Gastroesophageal sphincter (tissue), 4 donors: ENCODE data around the gene RPL29. TPM values are rescaled to one million over a fixed set of nuclear protein-coding genes. Genes with fewer than 3 reads are reported as not detected.

Experiments used
- ATAC-seq: fragments of 150-250 bp; one replicate; pipeline ENCODE4 v1.9.1; 2016; ENCODE audit warnings: mild to moderate bottlenecking, moderate library complexity
- H3K27ac ChIP-seq, 4 donors: fragments of 200-600 bp; sonication (generic) in 3 of 4; 1 replicate in 3 of 4; 2 replicates in 1 of 4; pipeline ENCODE4 v1.5.1; 2016 to 2019
- H3K27me3 ChIP-seq: fragments of 200-600 bp; sonication (generic); one replicate; pipeline ENCODE4 v1.5.1; 2019
- H3K36me3 ChIP-seq, 2 donors: fragments of 200-600 bp; sonication (generic); one replicate each; pipeline ENCODE4 v1.5.1; 2019; ENCODE audit warnings: control low read depth in 1 of 2
- H3K4me1 ChIP-seq, 3 donors: fragments of 200-600 bp; sonication (generic); 1 replicate in 2 of 3; 2 replicates in 1 of 3; pipeline ENCODE4 v1.5.1; 2016 to 2019; ENCODE audit warnings: control low read depth in 2 of 3
- H3K4me3 ChIP-seq, 2 donors: fragments of 200-600 bp; sonication (generic); one replicate each; pipeline ENCODE4 v1.5.1; 2019; ENCODE audit warnings: mild to moderate bottlenecking in 1 of 2, moderate library complexity in 1 of 2
- H3K9me3 ChIP-seq, 3 donors: fragments of 200-600 bp; sonication (generic); one replicate each; pipeline ENCODE4 v1.5.1; 2017 to 2019; ENCODE audit warnings: control low read depth in 2 of 3
- CTCF ChIP-seq, 4 experiments: fragments of 200-600 bp in 2 of 4; fragments of 450-650 bp in 2 of 4; sonication (generic) in 1 of 4; IDR thresholded peaks; one replicate each; pipeline ENCODE4 v1.5.1; 2017 to 2019; ENCODE audit warnings: antibody characterized with exemption in 4 of 4, mild to moderate bottlenecking in 2 of 4, moderate library complexity in 2 of 4
- EP300 ChIP-seq: sonication (generic); formaldehyde crosslinking; IDR thresholded peaks from one replicate; pipeline ENCODE4 v1.6.1; 2017; ENCODE audit warnings: antibody characterized with exemption, mild to moderate bottlenecking
- POLR2A ChIP-seq, 2 donors: fragments of 450-650 bp; IDR thresholded peaks; one replicate each; pipeline ENCODE4 v1.6.1; 2017; ENCODE audit warnings: antibody characterized with exemption in 2 of 2, mild to moderate bottlenecking in 2 of 2, moderate library complexity in 1 of 2
- POLR2AphosphoS5 ChIP-seq: sonication (generic); formaldehyde crosslinking; IDR thresholded peaks from one replicate; pipeline ENCODE4 v1.6.1; 2017; ENCODE audit warnings: antibody characterized with exemption
- WGBS, 2 donors: methylation state at CpG; one replicate each; pipeline ENCODE4 v1.1.5; 2018; ENCODE audit warnings: low coverage in 1 of 2; 5-methylcytosine and 5-hydroxymethylcytosine counted together
- total RNA-seq, 4 donors: library from RNA; depleted of rRNA; stranded (reverse); fragments of >200 nt; gene quantifications; one replicate each; pipeline ENCODE4 v1.1.0, GENCODE V29; 2016

RPL29 gene
- total RNA-seq, 4 donors from 2014 or later, result 775 to 1,945 (median 1,298) TPM

- ATAC-seq, result no peak
- 28 to 30% methylated on average over 2 to 4 of the region's 4 CpGs for WGBS, 2 donors
- TF ChIP-seq POLR2A (IDR thresholded peaks at IDR 0.05), result no peak
- TF ChIP-seq CTCF (IDR thresholded peaks at IDR 0.05), result no peak
- TF ChIP-seq EP300, result no peak
- TF ChIP-seq POLR2AphosphoS5, result no peak
- no peaks in the 10 kb centered on the region for H3K36me3 ChIP-seq
- H3K4me1 ChIP-seq, result peaks cover 0 to 54% (median 31%) of the 10 kb centered on the region in 3 donors
- no peaks in the 10 kb centered on the region for H3K27me3 ChIP-seq
- H3K9me3 ChIP-seq, result no peaks in the 10 kb centered on the region
- H3K27ac ChIP-seq, result peak overlapping the region in 1 of 4 donors; percentile 7
- no peak overlapping the region for H3K4me3 ChIP-seq
These were observed 30.3 kb upstream of the RPL29 start for GRCh38 chr3:52026041-52026440.

- TF ChIP-seq POLR2A (IDR thresholded peaks at IDR 0.05) (no peak), CTCF (IDR thresholded peaks at IDR 0.05) (no peak), POLR2AphosphoS5 (no peak)
- Histone ChIP-seq H3K4me3 (no peak overlapping the region), H3K9me3 (no peaks in the 10 kb centered on the region), H3K27me3 (no peaks in the 10 kb centered on the region), H3K4me1 (peaks cover 0 to 60% (median 31%) of the 10 kb centered on the region in 3 donors), H3K36me3 (no peaks in the 10 kb centered on the region), H3K27ac (peak overlapping the region in 1 of 4 donors; percentile 7)
- peak; percentile 18 for ATAC-seq
- WGBS, 2 donors, result no CpG with 5 or more reads among the region's 7 CpGs
These were observed 29.8 kb upstream of the RPL29 start for GRCh38 chr3:52025453-52025852.

- no peak for TF ChIP-seq EP300
- TF ChIP-seq CTCF (IDR thresholded peaks at IDR 0.05), result no peak
- TF ChIP-seq POLR2A (IDR thresholded peaks at IDR 0.05), result no peak
- TF ChIP-seq POLR2AphosphoS5, result no peak
- no peak overlapping the region for H3K4me3 ChIP-seq
- no peaks in the 10 kb centered on the region for H3K36me3 ChIP-seq
- H3K9me3 ChIP-seq, result no peaks in the 10 kb centered on the region
- 68 to 80% methylated on average over 1 to 5 of the region's 6 CpGs for WGBS, 2 donors
- ATAC-seq, result no peak
- H3K4me1 ChIP-seq, result peaks cover 0 to 66% (median 32%) of the 10 kb centered on the region in 3 donors
- peak overlapping the region in 1 of 4 donors; percentile 73 for H3K27ac ChIP-seq
- H3K27me3 ChIP-seq, result no peaks in the 10 kb centered on the region
These were observed 29.2 kb upstream of the RPL29 start for GRCh38 chr3:52024765-52025452.

GRCh38 chr3:52023860-52024764 lies 28.4 kb upstream of the RPL29 start:
- H3K4me1 ChIP-seq, result peaks cover 0 to 74% (median 40%) of the 10 kb centered on the region in 3 donors
- H3K4me3 ChIP-seq, result peak overlapping the region in 1 of 2 donors; percentile 1
- no peaks in the 10 kb centered on the region for H3K9me3 ChIP-seq
- H3K36me3 ChIP-seq, result no peaks in the 10 kb centered on the region
- TF ChIP-seq EP300, result no peak
- TF ChIP-seq POLR2A (IDR thresholded peaks at IDR 0.05), result no peak
- no peak for TF ChIP-seq CTCF (IDR thresholded peaks at IDR 0.05)
- TF ChIP-seq POLR2AphosphoS5, result no peak
- ATAC-seq, result no peak
- H3K27ac ChIP-seq, result peak overlapping the region in 3 of 4 donors; percentile 23 to 74 (median 73)
- WGBS, 2 donors, result 83 to 90% methylated on average over 1 to 2 of the region's 8 CpGs
- H3K27me3 ChIP-seq, result no peaks in the 10 kb centered on the region
